ENCODE measurements around the gene MN1.

- no peak for TF ChIP-seq CTCF (IDR thresholded peaks at IDR 0.05)
- TF ChIP-seq POLR2A (IDR thresholded peaks at IDR 0.05) = no peak
These were observed 64.0 kb downstream of the MN1 start for GRCh38 chr22:27737521-27737920.
